WI38 (cell line): ENCODE results near the gene ACTR1A.

ENCODE experiments used
- H3K4me3 ChIP-seq: 2 replicates; pipeline ENCODE4 v1.5.1; 2011; ENCODE audit warnings: low read depth, mild to moderate bottlenecking, control low read depth, low read length
- CTCF ChIP-seq: IDR thresholded peaks from 2 replicates; pipeline ENCODE4 v1.5.1; 2012; ENCODE audit warnings: low read depth, mild to moderate bottlenecking, control low read depth, low read length

ACTR1A gene

GRCh38 chr10:102438374-102438773 lies 64.1 kb downstream of the ACTR1A start:
- no peak for TF ChIP-seq CTCF
- no peak overlapping the region for H3K4me3 ChIP-seq

GRCh38 chr10:102437515-102437914 lies 65.0 kb downstream of the ACTR1A start:
- no peak overlapping the region for H3K4me3 ChIP-seq
- TF ChIP-seq CTCF = no peak

GRCh38 chr10:102436312-102436711 lies 66.2 kb downstream of the ACTR1A start:
- no peak for TF ChIP-seq CTCF
- H3K4me3 ChIP-seq = no peak overlapping the region

GRCh38 chr10:102435529-102436233 lies 66.8 kb downstream of the ACTR1A start:
- no peak for TF ChIP-seq CTCF
- H3K4me3 ChIP-seq = no peak overlapping the region; the same call in 1 of the 2 replicates

- no peak overlapping the region for H3K4me3 ChIP-seq
- TF ChIP-seq CTCF = no peak
These were observed 67.4 kb downstream of the ACTR1A start for GRCh38 chr10:102435133-102435497.

GRCh38 chr10:102434394-102435132 lies 67.9 kb downstream of the ACTR1A start:
- H3K4me3 ChIP-seq = no peak overlapping the region
- TF ChIP-seq CTCF = no peak

GRCh38 chr10:102433619-102434046 lies 68.9 kb downstream of the ACTR1A start:
- H3K4me3 ChIP-seq = no peak overlapping the region
- no peak for TF ChIP-seq CTCF
